ENCODE measurements around the gene ITFG1.

ITFG1 gene

DNA sequence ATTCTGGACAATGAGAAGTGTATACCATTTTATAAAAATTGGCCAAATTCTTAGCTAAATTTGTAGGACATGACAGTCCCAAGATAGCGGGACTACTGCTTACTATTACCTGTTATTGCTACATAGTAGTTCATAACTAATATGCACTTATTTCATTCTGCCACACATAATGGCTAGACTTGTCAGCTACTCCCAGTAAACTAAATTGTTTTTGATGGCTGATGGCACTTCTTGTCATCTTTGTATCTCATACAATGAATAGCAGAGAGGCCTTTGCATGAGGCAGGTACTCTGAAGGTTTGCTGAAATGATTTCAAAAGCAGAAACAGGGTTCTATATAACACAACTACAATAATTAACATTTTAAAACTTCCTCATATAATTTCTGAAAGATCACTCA, 44.0 kb downstream of the ITFG1 start:
- no peak for DNase-seq (ENCODE audit: low read depth)
- H3K4me3 ChIP-seq (ENCODE audit: low read depth, low read length): no peak overlapping the region
- TF ChIP-seq, protein P1, sequence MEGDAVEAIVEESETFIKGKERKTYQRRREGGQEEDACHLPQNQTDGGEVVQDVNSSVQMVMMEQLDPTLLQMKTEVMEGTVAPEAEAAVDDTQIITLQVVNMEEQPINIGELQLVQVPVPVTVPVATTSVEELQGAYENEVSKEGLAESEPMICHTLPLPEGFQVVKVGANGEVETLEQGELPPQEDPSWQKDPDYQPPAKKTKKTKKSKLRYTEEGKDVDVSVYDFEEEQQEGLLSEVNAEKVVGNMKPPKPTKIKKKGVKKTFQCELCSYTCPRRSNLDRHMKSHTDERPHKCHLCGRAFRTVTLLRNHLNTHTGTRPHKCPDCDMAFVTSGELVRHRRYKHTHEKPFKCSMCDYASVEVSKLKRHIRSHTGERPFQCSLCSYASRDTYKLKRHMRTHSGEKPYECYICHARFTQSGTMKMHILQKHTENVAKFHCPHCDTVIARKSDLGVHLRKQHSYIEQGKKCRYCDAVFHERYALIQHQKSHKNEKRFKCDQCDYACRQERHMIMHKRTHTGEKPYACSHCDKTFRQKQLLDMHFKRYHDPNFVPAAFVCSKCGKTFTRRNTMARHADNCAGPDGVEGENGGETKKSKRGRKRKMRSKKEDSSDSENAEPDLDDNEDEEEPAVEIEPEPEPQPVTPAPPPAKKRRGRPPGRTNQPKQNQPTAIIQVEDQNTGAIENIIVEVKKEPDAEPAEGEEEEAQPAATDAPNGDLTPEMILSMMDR (IDR thresholded peaks at IDR 0.05; ENCODE audit: insufficient read depth, low read depth, low read length, missing control alignments): no peak

DNA sequence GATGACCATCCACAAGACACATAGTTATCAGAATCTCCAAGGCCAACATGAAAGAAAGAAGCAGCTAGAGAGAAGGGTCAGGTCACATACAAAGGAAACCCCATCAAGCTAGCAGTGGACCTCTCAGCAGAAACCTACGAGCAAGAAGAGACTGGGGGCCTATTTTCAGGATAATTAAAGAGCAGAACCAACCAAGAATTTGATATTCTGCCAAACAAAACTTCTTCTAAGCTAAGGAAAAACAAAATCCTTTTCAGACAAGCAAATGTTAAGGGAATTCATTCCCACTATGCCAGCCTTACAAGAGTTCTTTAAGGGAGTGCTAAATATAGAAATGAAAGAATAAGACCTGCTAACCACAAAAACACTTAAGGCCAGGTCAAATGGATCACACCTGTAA, 47.8 kb downstream of the ITFG1 start:
- TF ChIP-seq, protein P1 (IDR thresholded peaks at IDR 0.05; ENCODE audit: insufficient read depth, low read depth, low read length, missing control alignments): no peak
- H3K4me3 ChIP-seq (ENCODE audit: low read depth, low read length): no peak overlapping the region
- DNase-seq (ENCODE audit: low read depth): no peak

DNA sequence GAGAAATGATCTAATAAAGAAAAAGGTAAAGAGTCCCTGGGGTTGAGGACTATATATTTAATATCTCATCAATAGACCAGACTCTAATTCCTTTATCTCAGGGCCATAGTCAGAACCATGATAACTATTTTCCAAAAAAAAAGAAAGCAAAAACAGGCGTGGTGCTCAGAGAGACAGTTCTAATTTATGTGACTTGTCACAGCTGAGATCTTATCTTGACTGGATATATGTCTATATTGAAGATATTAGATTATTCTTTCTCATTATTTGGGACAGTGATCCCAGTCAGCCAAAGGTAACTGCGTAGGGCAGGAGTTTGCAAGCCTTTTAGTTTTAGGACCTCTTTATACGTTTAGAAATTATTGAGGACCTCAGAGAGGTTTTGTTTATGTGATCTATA, 52.4 kb downstream of the ITFG1 start:
- TF ChIP-seq, protein P1 (IDR thresholded peaks at IDR 0.05; ENCODE audit: insufficient read depth, low read depth, low read length, missing control alignments): no peak
- no peak for DNase-seq (ENCODE audit: low read depth)
- no peak overlapping the region for H3K4me3 ChIP-seq (ENCODE audit: low read depth, low read length)

DNA sequence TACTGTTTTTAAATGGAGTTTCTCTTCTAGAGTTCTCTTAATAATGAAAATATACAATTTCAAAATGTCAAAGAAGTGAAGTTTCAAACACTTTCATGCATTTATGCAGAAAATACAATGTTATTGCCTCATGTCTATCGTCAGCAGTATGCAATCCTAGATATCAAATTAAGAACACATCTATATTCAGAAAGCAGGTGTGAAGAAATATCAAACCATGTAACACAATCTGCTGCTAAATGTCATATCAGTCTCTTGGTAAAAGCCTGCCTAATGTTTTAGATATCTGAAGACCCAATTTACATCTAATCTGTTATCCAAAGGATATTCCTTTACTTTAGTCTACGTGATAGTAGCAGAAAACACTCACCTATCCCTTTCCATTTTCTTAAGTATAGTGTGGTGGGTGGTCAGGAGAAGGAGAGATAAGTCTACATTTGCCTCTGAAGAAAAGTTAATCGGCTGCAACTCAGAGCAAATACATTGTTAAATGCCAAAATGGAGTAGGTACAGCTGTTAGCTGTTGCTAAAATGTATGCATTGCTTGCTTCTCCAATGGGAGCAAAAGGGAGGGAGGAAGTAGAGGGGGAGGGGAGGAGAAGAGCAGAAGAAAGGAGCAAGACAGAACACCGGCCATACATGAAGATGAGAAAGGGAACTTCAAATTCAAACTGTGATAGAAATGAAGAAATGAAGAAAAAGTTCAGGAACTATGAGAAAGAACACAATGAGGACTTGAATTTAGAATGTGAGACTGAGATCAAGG, 64.9 kb downstream of the ITFG1 start:
- TF ChIP-seq, protein P1 (IDR thresholded peaks at IDR 0.05; ENCODE audit: insufficient read depth, low read depth, low read length, missing control alignments): no peak
- H3K4me3 ChIP-seq (ENCODE audit: low read depth, low read length): no peak overlapping the region
- no peak for DNase-seq (ENCODE audit: low read depth)

DNA sequence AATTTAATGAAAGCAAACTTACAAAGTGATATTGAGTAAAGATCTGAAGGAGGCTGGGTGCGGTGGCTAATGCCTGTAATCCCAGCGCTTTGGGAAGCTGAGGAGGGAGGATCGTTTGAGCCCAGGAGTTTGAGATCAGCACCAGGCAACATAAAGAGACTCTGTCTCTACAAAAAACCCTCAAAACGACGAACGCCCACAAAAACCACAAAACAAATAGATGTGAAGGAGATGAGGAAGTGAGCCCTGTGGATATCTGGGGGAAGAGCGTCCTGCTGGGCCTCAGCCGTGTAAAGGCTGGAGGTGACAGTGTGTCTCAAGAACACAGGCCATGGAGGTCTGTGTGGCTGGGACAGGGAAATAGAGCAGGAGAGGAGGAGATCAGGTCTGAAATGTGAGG, 68.8 kb downstream of the ITFG1 start:
- TF ChIP-seq, protein P1 (IDR thresholded peaks at IDR 0.05; ENCODE audit: insufficient read depth, low read depth, low read length, missing control alignments): no peak
- H3K4me3 ChIP-seq (ENCODE audit: low read depth, low read length): no peak overlapping the region
- DNase-seq (ENCODE audit: low read depth): peak; percentile 59

DNA sequence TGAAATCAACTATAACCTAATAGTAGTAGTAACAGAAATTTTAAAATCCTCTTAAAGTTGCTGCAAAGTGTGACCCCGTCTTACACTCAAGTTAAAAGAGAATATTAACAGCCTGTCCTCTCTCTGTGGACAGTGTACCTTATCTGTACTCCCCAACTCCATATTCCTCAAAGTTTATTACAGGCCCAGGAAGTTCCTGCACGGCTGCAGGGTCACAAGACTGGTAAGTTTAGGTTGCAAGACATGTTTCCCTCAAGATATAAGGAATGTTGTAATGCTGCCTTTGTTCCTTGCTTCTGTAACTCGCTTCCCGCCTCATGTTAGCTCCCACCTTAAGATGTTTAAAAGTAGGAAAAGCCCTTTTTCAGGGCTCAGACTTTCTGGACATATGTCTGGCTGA, 72.2 kb downstream of the ITFG1 start:
- no peak overlapping the region for H3K4me3 ChIP-seq (ENCODE audit: low read depth, low read length)
- TF ChIP-seq, protein P1 (IDR thresholded peaks at IDR 0.05; ENCODE audit: insufficient read depth, low read depth, low read length, missing control alignments): no peak
- no peak for DNase-seq (ENCODE audit: low read depth)

All from GM12865 (cell line).